ENCODE measurements around the gene THBD.

- no peak for TF ChIP-seq POLR2A (IDR thresholded peaks at IDR 0.05; ENCODE audit: low read length)
- TF ChIP-seq GATA1 (IDR thresholded peaks at IDR 0.05; ENCODE audit: low read depth, low read length), result no peak
Observed at GRCh38 chr20:23036371-23036770, 13.1 kb downstream of the THBD start.
